Mucosa of descending colon (tissue), 3 donors: ENCODE results near the gene STEAP3. TPM values are rescaled to one million over a fixed set of nuclear protein-coding genes. Genes with fewer than 3 reads are reported as not detected.

ENCODE experiments used
- ATAC-seq: fragments of 200-7000 bp; cut with Tn5 transposase; one replicate; pipeline ENCODE4 v1.9.1; 2020; ENCODE audit warnings: mild to moderate bottlenecking, moderate library complexity
- DNase-seq, 3 donors: peaks; one replicate each; pipeline ENCODE4 v3.0.0-alpha.2; 2020
- H3K36me3 ChIP-seq: fragments of 200-600 bp; one replicate; pipeline ENCODE4 v1.8.0; 2021; ENCODE audit warnings: low read depth, mild to moderate bottlenecking
- H3K4me1 ChIP-seq: fragments of 200-600 bp; one replicate; pipeline ENCODE4 v1.8.0; 2021; ENCODE audit warnings: low read depth, mild to moderate bottlenecking
- H3K4me3 ChIP-seq: fragments of 200-600 bp; one replicate; pipeline ENCODE4 v1.8.0; 2021; ENCODE audit warnings: mild to moderate bottlenecking
- H3K9me3 ChIP-seq: fragments of 200-600 bp; one replicate; pipeline ENCODE4 v1.8.0; 2021; ENCODE audit warnings: mild to moderate bottlenecking
- CTCF ChIP-seq: fragments of 200-600 bp; IDR thresholded peaks from one replicate; pipeline ENCODE4 v1.8.0; 2022; ENCODE audit warnings: antibody characterized with exemption, mild to moderate bottlenecking
- intact Hi-C, 2 donors: fragments of 100-400 bp; cut with DNase I in 1 of 2; cut with micrococcal nuclease in 1 of 2; formaldehyde crosslinking; loops; one replicate each; pipeline versions ENCODE4 v1.11.0 to v1.11.1; 2022; cut with DNase I, micrococcal nuclease
- total RNA-seq, 3 donors: library from RNA; stranded (reverse); fragmentation: NEBNext Ultra II Directional in 2 of 3; extraction: Animal tissue kit (Norgen Biotek cat#: 25700) in 2 of 3; gene quantifications; one replicate each; pipeline versions ENCODE4 v1.2.1 to v1.2.4, GENCODE V29; 2021 to 2023
- donor health status: DM: no; HTN: no; CAD: no; lungs with moderate emphysema.
- donor health status: DM: no; HTN: no; CAD: no.
- donor health status: DM: no; HTN: yes; CAD: no.

Gene STEAP3
- total RNA-seq, 3 donors from 2014 or later, result 13.9 to 28.9 (median 15.3) TPM

GRCh38 chr2:119181391-119181790 lies 42.2 kb upstream of the STEAP3 start:
- intact Hi-C loops, result no loop called here
- H3K4me1 ChIP-seq, result no peaks in the 10 kb centered on the region
- DNase-seq (no peak), ATAC-seq (no peak)
- TF ChIP-seq CTCF, result no peak
- H3K4me3 ChIP-seq, result no peak overlapping the region
- no peaks in the 10 kb centered on the region for H3K36me3 ChIP-seq
- H3K9me3 ChIP-seq, result no peaks in the 10 kb centered on the region

GRCh38 chr2:119181791-119182445 lies 41.7 kb upstream of the STEAP3 start:
- ATAC-seq, result no peak
- intact Hi-C loops, result no loop called here

GRCh38 chr2:119184512-119184911 lies 39.1 kb upstream of the STEAP3 start:
- no peaks in the 10 kb centered on the region for H3K9me3 ChIP-seq
- ATAC-seq, result no peak

More at GRCh38 chr2:119181791-119182445, 41.7 kb upstream of the STEAP3 start:
- H3K36me3 ChIP-seq, result no peaks in the 10 kb centered on the region
- no peaks in the 10 kb centered on the region for H3K4me1 ChIP-seq
- no peak overlapping the region for H3K4me3 ChIP-seq
- H3K9me3 ChIP-seq, result no peaks in the 10 kb centered on the region
- no peak for DNase-seq
- no peak for TF ChIP-seq CTCF

GRCh38 chr2:119190321-119191111 lies 33.1 kb upstream of the STEAP3 start:
- Histone ChIP-seq H3K4me3 (no peak overlapping the region), H3K36me3 (no peaks in the 10 kb centered on the region), H3K9me3 (no peaks in the 10 kb centered on the region), H3K4me1 (no peaks in the 10 kb centered on the region)
- DNase-seq (no peak), ATAC-seq (no peak)
- no peak for TF ChIP-seq CTCF
- intact Hi-C loops, result no loop called here

More at GRCh38 chr2:119184512-119184911, 39.1 kb upstream of the STEAP3 start:
- intact Hi-C loops, result no loop called here
- no peaks in the 10 kb centered on the region for H3K4me1 ChIP-seq
- H3K4me3 ChIP-seq, result no peak overlapping the region
- no peaks in the 10 kb centered on the region for H3K36me3 ChIP-seq
- TF ChIP-seq CTCF, result no peak
- DNase-seq, result no peak

GRCh38 chr2:119192893-119193292 lies 30.7 kb upstream of the STEAP3 start:
- TF ChIP-seq CTCF, result no peak
- ATAC-seq (no peak), DNase-seq (no peak)
- no peaks in the 10 kb centered on the region for H3K4me1 ChIP-seq
- no peak overlapping the region for H3K4me3 ChIP-seq
- H3K36me3 ChIP-seq, result no peaks in the 10 kb centered on the region
- no peaks in the 10 kb centered on the region for H3K9me3 ChIP-seq
- intact Hi-C loops, result no loop called here
